ENCODE measurements around the gene TLE7.

TLE7 gene

DNA sequence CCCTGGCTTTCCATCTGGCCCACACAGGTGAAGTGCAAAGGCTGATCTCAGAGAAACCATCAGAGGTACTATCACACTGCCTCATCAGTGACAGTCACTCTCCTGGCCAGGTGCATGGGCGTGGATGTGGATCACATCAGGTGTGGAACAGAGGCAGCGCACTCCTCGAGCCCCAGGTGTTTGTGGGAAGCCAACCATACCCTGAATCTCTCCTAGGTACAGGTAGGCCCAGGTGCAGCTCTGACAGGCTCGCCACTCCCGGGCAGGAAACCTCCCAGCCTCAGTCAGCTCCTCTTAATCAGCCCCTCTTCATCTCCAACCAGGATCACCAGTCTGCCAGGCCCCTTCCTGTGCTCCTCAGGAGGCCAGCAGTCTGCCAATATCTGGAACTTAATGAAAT lies 31.7 kb downstream of the TLE7 start:
- no peak for DNase-seq

DNA sequence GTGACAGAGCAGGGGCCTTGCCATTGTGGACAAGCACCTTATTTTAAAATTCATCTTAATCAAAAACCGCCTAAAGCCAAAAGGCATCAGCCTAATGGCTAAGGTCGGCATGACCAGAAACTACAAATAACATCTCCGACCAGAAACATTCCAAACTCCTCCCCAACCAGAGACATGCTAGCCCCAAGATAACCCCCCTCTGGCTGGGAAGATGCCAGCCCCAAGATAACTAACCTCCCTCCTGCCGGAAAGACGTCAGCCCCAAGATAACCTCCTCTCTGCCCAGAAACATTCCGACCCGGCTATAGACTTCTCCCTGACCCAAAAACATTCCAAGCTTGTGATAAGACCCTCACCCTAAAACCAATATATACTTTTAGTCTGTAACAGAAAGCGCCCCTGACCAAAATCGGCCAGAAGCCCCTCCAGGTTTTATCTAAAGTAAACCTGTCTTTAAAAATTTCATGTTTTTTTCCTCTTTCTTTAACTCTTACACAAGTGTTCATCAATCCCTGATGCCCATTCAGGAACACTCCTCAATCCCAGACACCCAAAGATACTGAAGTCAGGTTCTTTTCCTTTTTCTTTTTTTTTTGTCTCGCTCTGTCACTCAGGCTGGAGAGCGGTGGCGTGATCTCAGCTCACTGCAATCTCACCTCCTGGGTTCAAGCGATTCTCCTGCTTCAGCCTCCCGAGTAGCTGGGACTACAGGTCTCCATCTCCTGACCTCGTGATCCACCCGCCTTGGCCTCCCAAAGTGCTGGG lies 32.7 kb downstream of the TLE7 start:
- DNase-seq, result no peak

DNA sequence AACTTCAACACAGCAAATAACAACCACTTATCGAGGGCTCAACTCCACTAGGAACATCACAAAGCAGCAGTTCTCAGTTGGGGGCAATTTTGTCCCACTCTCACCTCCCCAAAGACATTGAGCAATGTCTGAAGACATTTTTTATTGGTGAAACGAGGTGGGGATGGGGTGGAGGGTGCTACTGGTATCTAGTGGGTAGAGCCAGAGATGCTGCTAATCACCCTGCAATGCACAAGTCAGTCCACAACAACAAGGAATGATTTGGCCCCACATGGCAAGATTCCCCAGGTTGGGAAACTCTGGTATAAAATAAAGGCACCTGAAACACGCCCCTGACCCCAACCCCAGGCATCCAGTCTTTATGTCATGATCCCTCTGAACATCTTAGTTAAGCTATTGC lies 33.3 kb downstream of the TLE7 start:
- no peak for DNase-seq

DNA sequence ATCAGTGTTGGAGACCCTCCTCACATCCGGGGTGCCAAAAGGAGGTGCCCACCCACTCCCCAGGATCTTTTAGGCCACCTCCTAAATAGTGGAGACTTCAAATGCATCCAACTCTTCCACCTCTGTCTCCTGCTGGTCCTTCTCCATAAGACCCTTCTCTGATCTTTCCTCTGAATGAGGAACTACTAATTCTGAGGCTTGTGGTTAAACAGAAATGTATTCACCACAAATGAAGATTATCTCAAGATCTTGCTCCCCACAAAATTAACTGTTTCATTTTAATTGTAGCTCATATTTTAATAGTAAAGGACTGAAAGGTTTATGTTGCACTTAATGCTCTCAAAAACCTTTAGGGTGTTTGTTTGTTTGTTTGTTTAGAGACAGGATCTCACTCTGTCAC lies 34.1 kb downstream of the TLE7 start:
- no peak for DNase-seq

DNA sequence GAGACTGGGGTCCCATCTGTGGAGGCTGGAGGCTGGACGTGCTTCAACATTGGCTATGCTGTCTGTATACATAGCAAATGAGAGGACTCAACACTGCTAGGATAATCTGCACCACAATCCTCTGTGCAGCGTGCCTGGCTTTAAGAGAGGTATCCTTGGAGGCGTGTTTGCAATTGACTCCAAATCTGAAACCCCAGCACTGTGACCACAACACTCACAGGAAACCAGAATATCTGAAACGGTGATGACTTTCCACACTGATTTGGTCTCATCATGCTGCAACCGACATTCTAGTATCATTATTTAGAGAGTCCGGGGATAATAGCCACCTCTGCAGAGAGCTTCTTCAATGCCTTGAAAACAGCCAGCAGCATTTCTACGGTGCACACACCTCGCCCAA lies 35.1 kb downstream of the TLE7 start:
- no peak for DNase-seq

DNA sequence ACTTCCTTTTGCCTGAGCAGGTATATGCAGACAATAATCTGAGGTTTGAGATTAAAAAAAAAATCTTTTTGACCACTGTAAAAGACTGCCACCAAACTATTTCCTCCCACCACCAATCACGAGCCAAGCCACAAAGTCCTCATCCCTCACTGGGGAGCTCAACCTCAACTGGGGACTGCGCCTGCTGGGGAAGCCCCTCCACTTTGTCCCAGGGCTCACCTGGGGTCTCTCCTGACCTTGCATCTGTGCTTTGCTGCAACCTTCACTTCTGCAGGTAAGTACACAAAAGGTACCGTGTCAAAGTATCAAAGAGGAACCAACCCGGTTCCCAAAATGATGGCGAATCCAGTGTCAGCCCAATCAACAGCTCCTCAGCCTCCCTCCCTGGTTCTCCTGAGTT lies 35.5 kb downstream of the TLE7 start:
- no peak for DNase-seq

DNA sequence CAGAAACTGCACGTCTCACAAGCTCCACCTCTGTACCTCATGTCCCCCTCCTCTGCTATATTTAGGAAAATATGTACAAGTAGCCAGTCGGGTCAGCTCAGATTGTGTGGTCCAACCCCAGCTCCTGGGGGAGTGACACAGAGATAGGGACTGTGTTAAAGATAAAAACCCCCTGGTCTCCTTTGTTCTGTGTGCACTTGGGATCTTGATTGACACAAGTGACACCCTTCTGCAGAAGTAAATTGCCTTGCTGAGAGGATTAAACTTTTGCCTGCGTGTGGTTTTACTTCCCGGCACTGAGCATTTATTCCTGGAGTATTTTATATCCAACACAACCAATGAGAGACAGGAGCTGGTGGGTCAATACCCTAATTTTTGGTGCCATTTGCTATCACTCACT lies 37.5 kb downstream of the TLE7 start:
- no peak for DNase-seq

DNA sequence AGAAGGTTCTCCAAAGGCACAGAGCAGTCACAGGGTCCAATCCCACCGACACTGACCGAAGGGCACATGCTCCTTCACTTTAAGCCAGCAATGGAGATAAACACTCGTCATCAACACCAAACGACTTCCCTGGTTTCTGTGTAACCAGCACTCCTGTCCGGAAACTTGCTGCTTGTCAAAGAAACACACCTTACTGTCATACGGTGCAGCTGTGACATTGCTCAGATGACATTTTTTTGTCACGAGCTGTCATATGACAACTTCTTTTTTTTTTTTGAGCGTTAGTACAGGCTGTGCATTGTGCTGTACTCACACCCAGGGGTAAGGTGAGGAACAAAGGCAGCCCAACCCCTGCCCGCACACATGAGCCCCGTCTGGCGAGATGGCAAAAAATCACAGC lies 39.2 kb downstream of the TLE7 start:
- no peak for DNase-seq

DNA sequence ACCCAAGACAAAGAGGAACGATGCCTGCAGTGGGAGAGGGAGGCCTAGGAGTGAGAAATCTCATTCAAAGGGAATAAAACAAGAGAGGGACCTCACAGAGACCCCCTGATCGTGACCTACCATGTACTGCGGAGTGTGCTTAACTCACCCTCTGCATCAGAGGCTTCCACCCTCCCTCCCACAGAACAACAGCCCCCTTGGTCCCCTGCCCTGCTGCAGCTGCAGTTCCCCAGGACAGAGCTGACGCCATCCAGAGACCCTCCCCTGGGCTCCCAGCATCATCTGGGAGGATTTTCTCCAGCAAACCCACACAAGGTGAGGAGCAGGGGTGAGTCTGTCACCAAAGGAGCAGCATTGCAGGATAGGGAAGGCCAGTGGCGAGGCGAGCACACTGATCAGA lies 39.8 kb downstream of the TLE7 start:
- no peak for DNase-seq

DNA sequence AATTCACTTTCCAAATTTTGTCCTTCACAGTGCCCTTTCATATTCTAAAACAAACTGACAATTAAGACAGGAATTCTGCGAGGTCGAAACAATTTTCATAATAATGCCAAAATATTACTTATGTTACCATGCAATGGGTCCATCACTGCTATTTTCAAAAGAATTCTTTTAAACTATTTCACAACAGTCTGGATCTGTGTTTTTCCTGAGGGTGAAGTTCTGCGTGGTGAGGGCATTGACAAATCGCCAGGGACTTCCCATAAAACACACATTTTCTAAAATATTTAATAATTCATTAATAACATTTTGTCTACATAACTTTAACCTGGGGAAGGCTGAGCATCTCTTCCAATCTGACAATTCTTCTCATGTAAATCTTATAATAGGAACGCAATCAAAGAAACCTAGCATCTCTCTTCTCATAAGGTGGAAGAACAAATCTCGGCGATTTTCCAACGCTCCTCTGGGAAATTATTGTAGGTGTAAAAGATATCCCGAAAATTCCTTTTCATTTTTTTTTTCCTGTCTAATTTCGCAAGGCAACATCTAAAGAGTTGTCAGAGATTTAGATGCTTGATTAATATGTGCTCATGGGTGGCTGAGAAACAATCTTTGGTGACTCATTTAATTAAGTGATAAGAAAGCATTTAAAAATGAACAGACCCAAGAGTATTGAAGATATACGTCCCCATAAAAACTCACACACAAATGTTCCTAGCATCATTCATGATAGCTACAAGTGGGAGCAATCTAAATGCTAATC lies 41.9 kb downstream of the TLE7 start:
- no peak for DNase-seq

DNA sequence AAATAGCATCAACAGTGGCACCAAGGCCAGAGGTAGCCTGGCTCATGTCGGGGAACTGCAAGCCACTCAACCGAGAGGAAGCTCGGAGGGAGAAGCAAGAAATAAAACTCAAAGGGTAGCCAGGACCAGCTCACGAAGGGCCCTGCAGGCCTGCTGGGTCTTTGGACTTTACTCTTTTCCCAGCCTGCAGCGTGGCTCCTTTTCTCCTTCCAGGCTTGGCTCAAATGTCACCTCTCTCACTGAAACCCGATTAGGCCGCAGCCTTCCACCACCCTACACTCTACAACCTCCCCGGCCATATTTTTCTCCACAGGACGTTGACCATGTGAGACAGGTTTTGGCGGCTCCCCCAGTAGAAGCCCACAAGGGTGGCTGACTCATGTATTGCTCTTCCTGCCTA lies 45.3 kb downstream of the TLE7 start:
- DNase-seq, result no peak

DNA sequence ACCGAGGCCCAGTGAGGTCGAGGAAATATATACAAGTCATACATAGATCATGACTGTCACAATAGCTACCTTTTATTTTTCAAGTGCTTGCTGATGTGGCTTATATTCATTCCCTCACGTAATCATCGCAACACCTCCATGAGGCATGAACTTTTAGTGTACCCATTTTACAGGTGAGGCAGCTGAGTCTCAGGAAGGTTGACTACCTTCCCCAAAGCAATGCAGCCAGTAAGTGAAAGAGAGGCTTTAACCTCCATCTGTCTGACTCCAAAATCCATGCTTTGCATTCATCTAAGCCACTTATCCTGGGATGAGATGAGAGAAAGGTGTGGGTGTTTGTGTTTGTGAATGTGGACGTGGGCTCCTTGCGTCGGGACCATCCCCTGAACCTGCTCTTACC lies 52.5 kb downstream of the TLE7 start:
- no peak for DNase-seq

DNA sequence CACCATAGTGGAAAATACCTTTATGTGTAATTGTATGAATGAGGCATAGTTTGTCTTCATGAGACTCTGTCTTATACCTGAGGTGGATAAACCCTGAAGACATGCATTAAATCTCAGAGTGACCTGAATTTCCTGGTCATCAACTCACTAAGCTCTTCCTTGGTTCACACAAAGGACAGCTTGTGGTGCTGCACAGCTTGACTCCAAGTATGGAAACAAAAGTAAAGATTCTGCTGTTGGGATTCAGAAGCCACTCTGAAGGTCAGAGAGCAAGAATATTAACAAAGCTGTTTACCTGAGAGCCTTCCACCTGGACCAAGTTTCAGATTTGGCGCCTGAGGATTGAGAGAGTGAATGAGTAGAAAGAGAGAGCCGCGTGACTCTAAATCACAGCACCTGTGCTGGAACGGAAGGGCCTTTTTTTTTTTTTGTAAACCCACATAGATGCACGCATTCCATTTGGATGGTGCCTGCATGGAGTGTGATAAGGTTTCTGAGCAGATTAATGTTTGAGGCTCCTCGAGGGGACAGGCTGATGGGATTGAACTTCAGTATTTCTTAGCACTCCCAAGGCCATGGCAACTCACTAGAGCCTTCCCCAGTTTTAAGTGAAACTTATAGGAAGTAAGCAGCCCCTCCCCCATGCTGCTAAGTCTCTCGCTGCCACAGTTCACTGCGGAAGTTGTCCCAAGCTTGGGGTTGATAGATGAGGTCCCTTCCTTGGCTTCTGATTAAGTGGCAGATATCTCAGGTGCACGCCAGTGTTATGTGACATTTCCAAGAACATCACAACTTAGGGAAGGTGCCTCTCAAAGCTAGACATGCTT lies 54.6 kb downstream of the TLE7 start:
- DNase-seq, result no peak

DNA sequence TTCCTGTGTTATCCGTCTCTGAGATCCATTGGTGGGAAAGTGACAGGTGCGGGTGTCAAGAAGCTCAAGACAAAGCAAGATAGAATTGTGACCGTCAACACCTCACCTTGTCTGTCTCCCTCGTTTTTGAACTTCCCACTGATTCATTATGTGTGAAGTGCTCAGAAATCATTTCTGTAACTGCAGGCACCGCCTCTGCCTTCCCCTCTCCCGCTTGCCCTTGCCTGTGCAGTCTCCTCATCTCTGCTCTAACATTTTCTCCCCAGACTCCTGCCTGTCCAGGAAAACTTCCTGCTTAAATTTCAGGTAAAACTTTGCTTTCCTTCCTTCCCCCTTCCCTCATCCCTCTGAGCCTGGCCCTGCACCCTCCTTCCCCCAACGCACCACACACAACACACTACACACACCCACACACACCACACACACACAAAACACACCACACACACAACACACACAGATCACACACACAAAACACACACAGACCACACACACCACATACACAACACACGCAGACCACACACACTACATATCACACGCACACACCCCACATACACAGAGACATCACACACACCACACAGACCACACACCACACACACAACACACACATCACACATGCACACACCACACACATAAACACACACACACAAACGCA lies 57.7 kb downstream of the TLE7 start:
- no peak for DNase-seq

DNA sequence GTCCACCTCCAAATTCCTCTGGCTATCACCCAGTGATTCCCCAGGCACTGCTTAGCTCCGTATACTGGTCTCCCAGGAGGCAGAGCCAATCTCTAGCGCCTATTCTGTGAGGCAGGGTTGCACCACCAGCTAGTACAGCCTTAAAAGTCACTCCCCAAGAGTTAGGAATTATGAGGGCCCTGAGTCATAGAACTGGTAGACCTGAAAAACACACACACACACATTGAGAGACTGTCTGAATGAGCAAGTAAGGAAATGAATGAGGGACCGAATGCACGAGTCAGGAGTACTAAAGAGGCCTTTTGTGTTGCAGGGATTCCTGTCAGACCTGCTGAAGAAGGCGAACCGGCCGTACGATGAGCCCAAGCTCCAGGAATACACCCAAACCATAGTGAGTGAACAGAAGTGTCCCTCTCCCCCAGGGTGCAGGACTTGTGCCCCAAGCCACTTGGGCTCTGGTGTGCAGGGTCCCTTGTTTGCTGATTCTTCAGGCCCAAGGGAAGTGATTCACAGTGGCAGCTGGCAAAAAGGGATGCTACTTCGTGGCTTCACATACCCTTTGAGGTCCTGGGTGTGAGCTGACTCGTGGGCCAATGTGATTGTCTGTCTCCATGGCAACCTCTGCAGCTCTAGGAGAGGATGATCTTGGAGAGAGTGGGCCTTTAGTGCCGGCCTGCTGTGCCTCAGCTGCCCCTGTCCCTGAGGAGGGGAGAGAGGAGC lies 58.6 kb downstream of the TLE7 start:
- no peak for DNase-seq

DNA sequence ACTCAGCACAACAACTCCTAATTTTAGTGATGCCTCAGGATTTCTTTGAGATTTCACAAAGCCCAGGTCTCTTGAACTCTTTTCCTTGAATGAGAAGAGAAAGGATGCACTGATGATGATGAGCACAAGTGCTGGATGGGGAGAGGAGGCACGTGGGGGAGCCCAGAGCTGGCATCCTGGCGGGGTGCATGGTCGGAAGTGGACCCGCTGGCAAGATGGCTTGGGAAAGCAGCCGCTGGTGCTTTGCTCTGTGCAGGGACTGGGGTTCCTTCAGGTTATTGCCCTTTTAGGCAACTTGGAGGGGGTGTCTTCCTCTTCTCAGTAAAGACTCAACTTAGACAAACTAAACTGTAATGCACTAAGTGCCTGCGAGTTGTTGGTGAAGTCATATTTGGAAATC lies 61.0 kb downstream of the TLE7 start:
- no peak for DNase-seq
